ENCODE measurements around the gene PRRC2B. TPM values are rescaled to one million over a fixed set of nuclear protein-coding genes. Genes with fewer than 3 reads are reported as not detected.
"Not testable (repeated sequence)": the region's sequence is repeated elsewhere in the genome, so short reads cannot be mapped to it uniquely, and the experiment has no call there.

PRRC2B gene
- total RNA-seq, 1 experiment from 2014 or later, result 219 TPM

DNA sequence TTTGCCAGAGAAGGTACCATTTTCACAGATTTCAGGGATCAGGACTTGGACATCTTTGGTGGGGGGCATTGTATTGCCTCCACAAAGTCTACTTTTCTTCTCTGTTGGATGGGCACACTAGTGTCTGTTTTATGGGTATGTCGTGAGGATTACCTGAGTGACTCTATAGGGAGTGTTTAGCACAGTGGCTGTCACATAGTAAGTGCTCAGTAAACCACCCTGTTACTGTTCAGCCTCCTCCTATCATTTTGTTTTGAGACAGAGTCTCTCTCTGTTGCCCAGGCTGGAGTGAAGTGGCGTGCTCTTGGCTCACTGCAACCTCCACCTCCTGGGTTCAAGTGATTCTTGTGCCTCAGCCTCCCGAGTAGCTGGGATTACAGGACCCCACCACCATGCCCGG, 2.4 kb upstream of the PRRC2B start:
- TF ChIP-seq, protein P1, sequence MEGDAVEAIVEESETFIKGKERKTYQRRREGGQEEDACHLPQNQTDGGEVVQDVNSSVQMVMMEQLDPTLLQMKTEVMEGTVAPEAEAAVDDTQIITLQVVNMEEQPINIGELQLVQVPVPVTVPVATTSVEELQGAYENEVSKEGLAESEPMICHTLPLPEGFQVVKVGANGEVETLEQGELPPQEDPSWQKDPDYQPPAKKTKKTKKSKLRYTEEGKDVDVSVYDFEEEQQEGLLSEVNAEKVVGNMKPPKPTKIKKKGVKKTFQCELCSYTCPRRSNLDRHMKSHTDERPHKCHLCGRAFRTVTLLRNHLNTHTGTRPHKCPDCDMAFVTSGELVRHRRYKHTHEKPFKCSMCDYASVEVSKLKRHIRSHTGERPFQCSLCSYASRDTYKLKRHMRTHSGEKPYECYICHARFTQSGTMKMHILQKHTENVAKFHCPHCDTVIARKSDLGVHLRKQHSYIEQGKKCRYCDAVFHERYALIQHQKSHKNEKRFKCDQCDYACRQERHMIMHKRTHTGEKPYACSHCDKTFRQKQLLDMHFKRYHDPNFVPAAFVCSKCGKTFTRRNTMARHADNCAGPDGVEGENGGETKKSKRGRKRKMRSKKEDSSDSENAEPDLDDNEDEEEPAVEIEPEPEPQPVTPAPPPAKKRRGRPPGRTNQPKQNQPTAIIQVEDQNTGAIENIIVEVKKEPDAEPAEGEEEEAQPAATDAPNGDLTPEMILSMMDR (IDR thresholded peaks at IDR 0.05; ENCODE audit: insufficient read depth in 1 of 2, low read depth in 1 of 2, low read length in 1 of 2, severe bottlenecking in 1 of 2, unreplicated experiment in 1 of 2), result no peak
- H3K4me3 Mint-ChIP-seq (ENCODE audit: unreplicated experiment), result no peak overlapping the region

DNA sequence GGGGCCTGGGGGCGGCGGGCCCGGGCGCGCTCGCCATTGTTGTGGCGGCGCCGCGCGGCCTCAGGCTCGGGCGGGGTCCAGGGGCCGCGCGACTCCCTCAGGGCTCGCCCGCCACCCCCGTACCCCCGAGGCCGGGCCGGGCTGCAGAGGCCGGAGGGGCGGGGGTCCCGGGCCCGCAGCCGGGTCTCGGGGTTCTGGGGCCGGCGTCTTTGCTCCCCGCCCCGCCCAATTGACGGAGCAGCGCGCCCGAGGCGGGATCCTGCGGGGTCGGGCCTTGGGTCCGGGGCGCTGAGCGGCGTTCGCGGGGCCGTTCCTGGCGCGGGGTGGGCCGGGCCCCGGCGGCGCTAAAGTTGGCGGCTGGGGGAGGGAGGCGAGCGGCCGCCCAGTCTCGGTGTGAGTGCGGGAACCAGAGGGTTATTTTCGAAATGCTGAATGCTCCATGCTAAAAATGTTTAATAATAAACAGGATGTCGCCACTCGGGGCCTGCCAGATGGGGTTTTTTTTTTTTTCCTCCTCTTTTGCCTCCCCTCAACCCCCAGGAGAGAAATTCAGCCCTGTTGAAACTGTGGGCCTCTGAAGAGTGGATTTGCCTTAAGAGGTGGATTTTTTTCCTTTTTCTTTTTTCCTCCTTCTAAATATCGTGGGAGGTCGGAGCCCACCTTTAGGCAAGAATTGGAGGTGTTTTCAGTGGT, 724 bp downstream of the PRRC2B start:
- BruUV-seq (replicated peaks), result no TSS peak
- peak in 1 of 2 experiments; percentile 68 for DNase-seq
- intact Hi-C loops (cut with micrococcal nuclease; ENCODE audit: unreplicated experiment), result no loop called here
- H3K27ac Mint-ChIP-seq (ENCODE audit: unreplicated experiment), result peak overlapping the region; percentile 88
- no peaks in the 10 kb centered on the region for H3K27me3 Mint-ChIP-seq (ENCODE audit: insufficient read depth, unreplicated experiment)
- peak overlapping the region; percentile 72 for H3K4me3 Mint-ChIP-seq (ENCODE audit: unreplicated experiment)
- TF ChIP-seq, protein P1 (IDR thresholded peaks at IDR 0.05; ENCODE audit: insufficient read depth in 1 of 2, low read depth in 1 of 2, low read length in 1 of 2, severe bottlenecking in 1 of 2, unreplicated experiment in 1 of 2), result no peak
- peaks cover 38% of the 10 kb centered on the region for H3K4me1 Mint-ChIP-seq (ENCODE audit: low read depth, unreplicated experiment)
- ChIA-PET POLR2A (interaction anchor here (0.6 to 0.7 kb wide), 3 partner anchors 8 to 46 kb away, joined by 3 to 8 read pairs (median 6); no protein-coding TSS in a partner anchor), CTCF (interaction anchor here (0.7 kb wide), 1 partner anchor 115 kb away, joined by 3 read pairs; no protein-coding TSS in a partner anchor)
- Histone ChIP-seq H3K4me1 (peaks cover 30% of the 10 kb centered on the region), H3K27me3 (replicated peaks; ENCODE audit: control insufficient read depth, insufficient read depth, low read length) (no peaks in the 10 kb centered on the region), H3K4me3 (ENCODE audit: low read depth, low read length) (peak overlapping the region; percentile 57), H3K36me3 (ENCODE audit: control insufficient read depth, insufficient read depth, low read length) (no peaks in the 10 kb centered on the region), H3K9me3 (no peaks in the 10 kb centered on the region)
- no peaks in the 10 kb centered on the region for H3K9me3 Mint-ChIP-seq (ENCODE audit: unreplicated experiment)
- H3K36me3 Mint-ChIP-seq (ENCODE audit: insufficient read depth, unreplicated experiment), result peaks cover 35% of the 10 kb centered on the region

More for the DNA sequence above, 2.4 kb upstream of the PRRC2B start:
- Mint-ChIP-seq H3K9me3 (ENCODE audit: unreplicated experiment) (no peaks in the 10 kb centered on the region), H3K27me3 (ENCODE audit: insufficient read depth, unreplicated experiment) (no peaks in the 10 kb centered on the region), H3K4me1 (ENCODE audit: low read depth, unreplicated experiment) (peaks cover 17% of the 10 kb centered on the region), H3K27ac (ENCODE audit: unreplicated experiment) (no peak overlapping the region), H3K36me3 (ENCODE audit: insufficient read depth, unreplicated experiment) (peaks cover 12% of the 10 kb centered on the region)
- POLR2A ChIA-PET, result no interaction called here
- Histone ChIP-seq H3K27me3 (replicated peaks; ENCODE audit: control insufficient read depth, insufficient read depth, low read length) (no peaks in the 10 kb centered on the region), H3K4me1 (peaks cover 11% of the 10 kb centered on the region), H3K36me3 (ENCODE audit: control insufficient read depth, insufficient read depth, low read length) (no peaks in the 10 kb centered on the region), H3K4me3 (ENCODE audit: low read depth, low read length) (no peak overlapping the region), H3K9me3 (no peaks in the 10 kb centered on the region)
- DNase-seq, result no peak
- intact Hi-C loops (cut with micrococcal nuclease; ENCODE audit: unreplicated experiment), result no loop called here
- CTCF ChIA-PET, result no interaction called here
- no TSS peak for BruUV-seq (replicated peaks)

- no peaks in the 10 kb centered on the region for H3K9me3 ChIP-seq
- Mint-ChIP-seq H3K9me3 (ENCODE audit: unreplicated experiment) (no peaks in the 10 kb centered on the region), H3K4me1 (ENCODE audit: low read depth, unreplicated experiment) (peaks cover 45% of the 10 kb centered on the region), H3K27ac (ENCODE audit: unreplicated experiment) (peak overlapping the region; percentile 88), H3K27me3 (ENCODE audit: insufficient read depth, unreplicated experiment) (no peaks in the 10 kb centered on the region), H3K36me3 (ENCODE audit: insufficient read depth, unreplicated experiment) (peaks cover 44% of the 10 kb centered on the region), H3K4me3 (ENCODE audit: unreplicated experiment) (peak overlapping the region; percentile 72)
- no peak for DNase-seq
- H3K4me1 ChIP-seq, result peaks cover 30% of the 10 kb centered on the region
- peak overlapping the region; percentile 57 for H3K4me3 ChIP-seq (ENCODE audit: low read depth, low read length)
- intact Hi-C loops (cut with micrococcal nuclease; ENCODE audit: unreplicated experiment), result no loop called here
- TF ChIP-seq, protein P1 (IDR thresholded peaks at IDR 0.05; ENCODE audit: insufficient read depth in 1 of 2, low read depth in 1 of 2, low read length in 1 of 2, severe bottlenecking in 1 of 2, unreplicated experiment in 1 of 2), result no peak
- H3K27me3 ChIP-seq (replicated peaks; ENCODE audit: control insufficient read depth, insufficient read depth, low read length), result no peaks in the 10 kb centered on the region
- POLR2A ChIA-PET, result interaction anchor here (0.6 to 0.7 kb wide), 3 partner anchors 8 to 46 kb away, joined by 3 to 8 read pairs (median 6); no protein-coding TSS in a partner anchor
- BruUV-seq (replicated peaks), result TSS peak; percentile 38
- CTCF ChIA-PET, result interaction anchor here (0.7 kb wide), 1 partner anchor 115 kb away, joined by 3 read pairs; no protein-coding TSS in a partner anchor
- H3K36me3 ChIP-seq (ENCODE audit: control insufficient read depth, insufficient read depth, low read length), result no peaks in the 10 kb centered on the region
Observed at GRCh38 chr9:131395157-131396098, 1.5 kb downstream of the PRRC2B start.

DNA sequence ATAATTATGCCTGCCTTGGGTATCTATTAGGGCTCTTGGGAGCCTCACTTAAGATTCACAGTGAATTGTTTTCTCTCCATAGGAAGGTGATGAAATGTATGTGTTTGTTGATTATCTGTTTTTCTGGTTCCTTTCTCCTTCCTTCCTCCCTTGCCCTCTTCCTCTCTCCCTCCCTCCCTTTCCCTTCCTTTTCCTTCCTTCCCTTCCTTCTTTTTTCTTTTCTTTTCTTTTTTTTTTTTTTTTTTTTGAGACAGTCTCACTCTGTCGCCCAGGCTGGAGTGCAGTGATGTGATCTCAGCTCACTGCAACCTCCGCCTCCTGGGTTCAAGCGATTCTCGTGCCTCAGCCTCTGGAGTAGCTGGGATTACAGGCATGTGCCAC, 2.2 kb downstream of the PRRC2B start:
- peaks cover 30% of the 10 kb centered on the region for H3K4me1 ChIP-seq
- ChIA-PET CTCF (interaction anchor here (1.2 kb wide), 1 partner anchor 46 kb away, joined by 3 read pairs; no protein-coding TSS in a partner anchor), POLR2A (interaction anchor here (2.2 kb wide), 1 partner anchor 23 kb away, joined by 21 read pairs; no protein-coding TSS in a partner anchor)
- H3K27me3 Mint-ChIP-seq (ENCODE audit: insufficient read depth, unreplicated experiment); H3K27me3 ChIP-seq (replicated peaks; ENCODE audit: control insufficient read depth, insufficient read depth, low read length); intact Hi-C loops (cut with micrococcal nuclease; ENCODE audit: unreplicated experiment); DNase-seq; BruUV-seq (replicated peaks); H3K9me3 Mint-ChIP-seq (ENCODE audit: unreplicated experiment); H3K9me3 ChIP-seq; H3K36me3 ChIP-seq (ENCODE audit: control insufficient read depth, insufficient read depth, low read length): not testable (repeated sequence)
- Mint-ChIP-seq H3K4me3 (ENCODE audit: unreplicated experiment) (peak overlapping the region; percentile 72), H3K27ac (ENCODE audit: unreplicated experiment) (peak overlapping the region; percentile 88), H3K4me1 (ENCODE audit: low read depth, unreplicated experiment) (peaks cover 45% of the 10 kb centered on the region), H3K36me3 (ENCODE audit: insufficient read depth, unreplicated experiment) (peaks cover 50% of the 10 kb centered on the region)
- H3K4me3 ChIP-seq (ENCODE audit: low read depth, low read length), result peak overlapping the region; percentile 57
